Lower lobe of right lung (tissue), 2 donors: Measurements from ENCODE around the gene ZNF740. TPM values are rescaled to one million over a fixed set of nuclear protein-coding genes. Genes with fewer than 3 reads are reported as not detected.

Experiments
- ATAC-seq, 2 donors: fragments of 200-7000 bp; cut with Tn5 transposase; one replicate each; pipeline ENCODE4 v1.9.1; 2020 to 2022; ENCODE audit warnings: mild to moderate bottlenecking in 2 of 2, moderate library complexity in 2 of 2
- DNase-seq: peaks from one replicate; pipeline ENCODE4 v3.0.0-alpha.2; 2020
- H3K27ac ChIP-seq: fragments of 200-600 bp; one replicate; pipeline ENCODE4 v1.8.0; 2022
- H3K27me3 ChIP-seq: fragments of 200-600 bp; one replicate; pipeline ENCODE4 v1.8.0; 2022; ENCODE audit warnings: low read depth
- H3K36me3 ChIP-seq: fragments of 200-600 bp; one replicate; pipeline ENCODE4 v1.8.0; 2022; ENCODE audit warnings: mild to moderate bottlenecking
- H3K4me1 ChIP-seq: fragments of 200-600 bp; one replicate; pipeline ENCODE4 v1.8.0; 2022
- H3K4me3 ChIP-seq: fragments of 200-600 bp; one replicate; pipeline ENCODE4 v1.8.0; 2022; ENCODE audit warnings: mild to moderate bottlenecking
- H3K9me3 ChIP-seq: fragments of 200-600 bp; one replicate; pipeline ENCODE4 v1.8.0; 2022
- CTCF ChIP-seq: fragments of 200-600 bp; IDR thresholded peaks from one replicate; pipeline ENCODE4 v1.8.0; 2022; ENCODE audit warnings: antibody characterized with exemption, mild to moderate bottlenecking
- intact Hi-C: fragments of 100-400 bp; cut with DNase I; formaldehyde crosslinking; loops from one replicate; pipeline ENCODE4 v1.11.0; 2022
- total RNA-seq: library from RNA; stranded (reverse); fragmentation: NEBNext Ultra II Directional; extraction: Animal tissue kit (Norgen Biotek cat#: 25700); gene quantifications from one replicate; pipeline ENCODE4 v1.2.1, GENCODE V29; 2021
- donor health status: DM: no; HTN: yes; CAD: no; lungs with severe emphysema.

ZNF740 gene
- total RNA-seq, 1 donor from 2014 or later, result 49.5 TPM

GRCh38 chr12:53213348-53213747, 32.8 kb downstream of the ZNF740 start:
- DNase-seq (peak; percentile 90), ATAC-seq (peak; percentile 77 to 79)
- H3K9me3 ChIP-seq, result no peaks in the 10 kb centered on the region
- no peak overlapping the region for H3K4me3 ChIP-seq
- peak; percentile 92 for TF ChIP-seq CTCF
- no peaks in the 10 kb centered on the region for H3K27me3 ChIP-seq
- H3K4me1 ChIP-seq, result peaks cover 69% of the 10 kb centered on the region
- intact Hi-C loops, result loop anchor here (5.0 kb wide), 1 partner anchor 74 kb away; no protein-coding TSS in a partner anchor
- no peak overlapping the region for H3K27ac ChIP-seq
- H3K36me3 ChIP-seq, result peaks cover 53% of the 10 kb centered on the region

GRCh38 chr12:53214221-53214620, 33.7 kb downstream of the ZNF740 start:
- no peak for TF ChIP-seq CTCF
- Histone ChIP-seq H3K4me1 (peaks cover 69% of the 10 kb centered on the region), H3K4me3 (peak overlapping the region; percentile 6), H3K27ac (peak overlapping the region; percentile 95), H3K36me3 (peaks cover 53% of the 10 kb centered on the region), H3K27me3 (no peaks in the 10 kb centered on the region), H3K9me3 (no peaks in the 10 kb centered on the region)
- ATAC-seq, result no peak
- intact Hi-C loops, result loop anchor here (5.0 kb wide), 1 partner anchor 73 kb away; no protein-coding TSS in a partner anchor
- no peak for DNase-seq

GRCh38 chr12:53214687-53215455, 34.3 kb downstream of the ZNF740 start:
- intact Hi-C loops, result loop anchor here (5.0 kb wide), 1 partner anchor 72 kb away; no protein-coding TSS in a partner anchor
- Histone ChIP-seq H3K4me1 (peaks cover 67% of the 10 kb centered on the region), H3K36me3 (peaks cover 53% of the 10 kb centered on the region), H3K9me3 (no peaks in the 10 kb centered on the region), H3K27ac (peak overlapping the region; percentile 95), H3K27me3 (no peaks in the 10 kb centered on the region), H3K4me3 (peak overlapping the region; percentile 6)
- DNase-seq, result no peak
- no peak for ATAC-seq
- no peak for TF ChIP-seq CTCF

- intact Hi-C loops, result no loop called here
- DNase-seq (no peak), ATAC-seq (no peak)
- Histone ChIP-seq H3K36me3 (peaks cover 50% of the 10 kb centered on the region), H3K27ac (peak overlapping the region; percentile 95), H3K4me1 (peaks cover 67% of the 10 kb centered on the region), H3K4me3 (no peak overlapping the region), H3K27me3 (no peaks in the 10 kb centered on the region), H3K9me3 (no peaks in the 10 kb centered on the region)
- no peak for TF ChIP-seq CTCF
These were observed 35.0 kb downstream of the ZNF740 start for GRCh38 chr12:53215497-53215896.

- ATAC-seq (no peak), DNase-seq (peak; percentile 73)
- H3K4me1 ChIP-seq, result peaks cover 72% of the 10 kb centered on the region
- peak overlapping the region; percentile 77 for H3K4me3 ChIP-seq
- intact Hi-C loops, result no loop called here
- no peak for TF ChIP-seq CTCF
- no peaks in the 10 kb centered on the region for H3K9me3 ChIP-seq
- peak overlapping the region; percentile 95 for H3K27ac ChIP-seq
- peaks cover 32% of the 10 kb centered on the region for H3K36me3 ChIP-seq
- no peaks in the 10 kb centered on the region for H3K27me3 ChIP-seq
These were observed 36.8 kb downstream of the ZNF740 start for GRCh38 chr12:53217051-53217930.
